GM19035 (cell line): Measurements from ENCODE around the gene PHLPP2.
"Not testable (repeated sequence)": the region's sequence is repeated elsewhere in the genome, so short reads cannot be mapped to it uniquely, and the experiment has no call there.

ENCODE experiments used
- ATAC-seq: cut with Tn5 transposase; IDR thresholded peaks from one replicate; pipeline ENCODE4 v1.9.1; 2021; ENCODE audit not compliant: unreplicated experiment

The PHLPP2 gene

GRCh38 chr16:71721066-71721740 is 3.3 kb downstream of the PHLPP2 start:
- ATAC-seq, result no peak

GRCh38 chr16:71712501-71712900 is 12.0 kb downstream of the PHLPP2 start:
- ATAC-seq, result no peak

- no peak for ATAC-seq
Measured at GRCh38 chr16:71711789-71712188, 12.7 kb downstream of the PHLPP2 start.

- ATAC-seq, result no peak
Measured at GRCh38 chr16:71709229-71709781, 15.2 kb downstream of the PHLPP2 start.

GRCh38 chr16:71708696-71709095 is 15.8 kb downstream of the PHLPP2 start:
- ATAC-seq, result no peak

- ATAC-seq, result no peak
Measured at GRCh38 chr16:71707199-71707598, 17.3 kb downstream of the PHLPP2 start.

GRCh38 chr16:71706046-71706445 is 18.5 kb downstream of the PHLPP2 start:
- no peak for ATAC-seq

GRCh38 chr16:71703333-71703732 is 21.2 kb downstream of the PHLPP2 start:
- ATAC-seq, result no peak

- no peak for ATAC-seq
Measured at GRCh38 chr16:71700831-71701230, 23.7 kb downstream of the PHLPP2 start.

- no peak for ATAC-seq
Measured at GRCh38 chr16:71698491-71698890, 26.0 kb downstream of the PHLPP2 start.

GRCh38 chr16:71693164-71693563 is 31.3 kb downstream of the PHLPP2 start:
- no peak for ATAC-seq

GRCh38 chr16:71689901-71690300 is 34.6 kb downstream of the PHLPP2 start:
- no peak for ATAC-seq

- ATAC-seq, result no peak
Measured at GRCh38 chr16:71687861-71688260, 36.6 kb downstream of the PHLPP2 start.

GRCh38 chr16:71684280-71684679 is 40.2 kb downstream of the PHLPP2 start:
- ATAC-seq, result not testable (repeated sequence)

GRCh38 chr16:71681360-71681759 is 43.1 kb downstream of the PHLPP2 start:
- no peak for ATAC-seq

- no peak for ATAC-seq
Measured at GRCh38 chr16:71676236-71676635, 48.3 kb downstream of the PHLPP2 start.

GRCh38 chr16:71675380-71675779 is 49.1 kb downstream of the PHLPP2 start:
- ATAC-seq, result no peak

GRCh38 chr16:71674229-71674628 is 50.3 kb downstream of the PHLPP2 start:
- no peak for ATAC-seq

- ATAC-seq, result no peak
Measured at GRCh38 chr16:71673582-71673973, 50.9 kb downstream of the PHLPP2 start.

GRCh38 chr16:71672803-71673581 is 51.5 kb downstream of the PHLPP2 start:
- no peak for ATAC-seq

- no peak for ATAC-seq
Measured at GRCh38 chr16:71672125-71672524, 52.4 kb downstream of the PHLPP2 start.

GRCh38 chr16:71671165-71671564 is 53.3 kb downstream of the PHLPP2 start:
- ATAC-seq, result no peak
